GM12878 (cell line): ENCODE data around the gene MSLN.

Source experiments
- BCL3 ChIP-seq: IDR thresholded peaks from 2 replicates; pipeline ENCODE4 v1.6.1; 2011; ENCODE audit warnings: borderline replicate concordance, low read depth, mild to moderate bottlenecking, moderate library complexity, low read length; ENCODE audit not compliant: insufficient read depth, poor library complexity, severe bottlenecking
- CTCF ChIP-seq, 3 experiments: IDR thresholded peaks in 2 of 3; conservative IDR thresholded peaks in 1 of 3; 2 replicates each; pipeline ENCODE4 v1.5.1; 2011; ENCODE audit warnings: low read depth in 3 of 3, low read length in 3 of 3, mild to moderate bottlenecking in 3 of 3, control low read depth in 2 of 3, moderate library complexity in 2 of 3, inconsistent platforms in 1 of 3, mixed read lengths in 1 of 3; ENCODE audit not compliant: control insufficient read depth in 2 of 3, insufficient read depth in 1 of 3; ENCODE audit errors: extremely low read depth in 1 of 3
- HDGF ChIP-seq: fragments of 450-650 bp; IDR thresholded peaks from 2 replicates; pipeline ENCODE4 v1.6.1; 2016; ENCODE audit warnings: antibody characterized with exemption
- NFYB ChIP-seq: IDR thresholded peaks from 2 replicates; pipeline ENCODE4 v1.6.1; 2011; ENCODE audit warnings: low read depth, mild to moderate bottlenecking, low read length, improper control_type of control experiment, moderate library complexity; ENCODE audit not compliant: insufficient read depth
- POLR2A ChIP-seq: IDR thresholded peaks from 2 replicates; pipeline ENCODE4 v1.6.1; 2011; ENCODE audit warnings: low read depth, mild to moderate bottlenecking, low read length
- RFX5 ChIP-seq: IDR thresholded peaks from 2 replicates; pipeline ENCODE4 v1.6.1; 2011; ENCODE audit warnings: low read depth, low read length, improper control_type of control experiment
- SIX5 ChIP-seq: IDR thresholded peaks from 2 replicates; pipeline ENCODE4 v1.6.1; 2011; ENCODE audit warnings: mild to moderate bottlenecking, low read depth, low read length, moderate library complexity; ENCODE audit not compliant: severe bottlenecking
- TARDBP ChIP-seq: IDR thresholded peaks from 2 replicates; pipeline ENCODE4 v1.6.1; 2016; ENCODE audit warnings: borderline replicate concordance
- ZBTB33 ChIP-seq: fragments of 450-650 bp; IDR thresholded peaks from 2 replicates; pipeline ENCODE4 v1.6.1; 2017; ENCODE audit warnings: mild to moderate bottlenecking

- TF ChIP-seq NFYB (no peak), RFX5 (no peak), ZBTB33 (no peak), BCL3 (no peak), HDGF (no peak), TARDBP (no peak), CTCF (IDR thresholded peaks at IDR 0.05 in 2 of 3, conservative IDR thresholded peaks at IDR 0.05 in 1 of 3; ENCODE audit: control insufficient read depth in 2 of 3, extremely low read depth in 1 of 3, insufficient read depth in 1 of 3, low read depth in 3 of 3, low read length in 3 of 3) (no peak), SIX5 (no peak), POLR2A (no peak)
Measured at GRCh38 chr16:803754-804080, 43.2 kb downstream of the MSLN start.
